ENCODE data around the gene PTGR2.
"Not testable (repeated sequence)": the region's sequence is repeated elsewhere in the genome, so short reads cannot be mapped to it uniquely, and the experiment has no call there.

PTGR2 gene

DNA sequence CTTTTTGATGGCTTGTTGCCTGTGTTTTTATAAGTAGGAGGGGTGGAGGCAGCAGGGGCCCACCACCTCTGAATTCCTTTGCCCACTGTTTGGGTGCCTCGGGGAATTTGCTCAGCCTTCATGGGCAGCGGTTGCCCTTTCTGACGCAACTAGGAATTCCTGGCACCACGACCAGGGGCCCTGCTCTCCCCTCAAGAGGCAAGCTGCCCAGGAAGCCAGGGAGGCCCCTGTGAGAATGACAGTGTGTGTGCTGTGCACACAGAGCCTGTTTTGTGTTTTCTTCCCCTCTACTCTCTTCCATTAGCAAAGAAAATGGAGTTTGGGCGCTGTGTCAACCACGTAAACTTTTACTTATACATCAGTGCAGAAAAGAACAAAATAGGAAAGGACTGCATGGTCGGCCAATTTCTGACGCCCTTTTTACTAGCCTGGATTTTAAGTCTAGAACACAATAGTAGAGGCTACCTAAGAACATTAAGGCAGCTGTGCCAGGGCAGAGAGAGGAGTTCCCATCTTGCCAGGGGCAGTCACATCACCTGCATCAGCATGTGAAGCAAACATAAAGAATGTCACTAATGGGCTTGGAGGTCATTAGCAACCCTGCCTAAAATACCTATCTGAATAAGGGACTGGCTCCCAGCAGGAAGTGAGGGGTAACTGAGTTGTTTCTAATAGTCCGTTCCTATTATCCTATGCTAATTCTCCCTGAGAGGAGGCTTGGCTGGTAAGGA, 17.9 kb upstream of the PTGR2 start:
- no peak for DNase-seq (ENCODE audit: low read depth)

DNA sequence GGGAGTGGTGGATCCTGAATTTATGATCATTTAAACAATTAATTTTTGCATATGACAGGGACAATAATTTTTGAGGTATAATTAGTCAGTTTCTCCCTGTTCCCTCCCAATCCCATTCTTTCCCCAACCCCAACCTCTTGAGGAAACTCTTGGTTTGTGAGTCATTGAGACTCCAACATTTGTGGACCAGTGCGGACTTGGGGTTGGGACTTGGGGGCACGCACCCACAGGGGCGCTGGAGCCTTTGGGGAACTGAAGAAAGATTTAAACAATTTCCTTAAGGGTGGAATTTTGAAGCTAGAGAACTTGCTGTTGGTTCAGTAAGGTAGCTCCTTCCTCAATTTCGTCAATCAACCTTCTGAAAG, 17.4 kb upstream of the PTGR2 start:
- no peak for DNase-seq (ENCODE audit: low read depth)

DNA sequence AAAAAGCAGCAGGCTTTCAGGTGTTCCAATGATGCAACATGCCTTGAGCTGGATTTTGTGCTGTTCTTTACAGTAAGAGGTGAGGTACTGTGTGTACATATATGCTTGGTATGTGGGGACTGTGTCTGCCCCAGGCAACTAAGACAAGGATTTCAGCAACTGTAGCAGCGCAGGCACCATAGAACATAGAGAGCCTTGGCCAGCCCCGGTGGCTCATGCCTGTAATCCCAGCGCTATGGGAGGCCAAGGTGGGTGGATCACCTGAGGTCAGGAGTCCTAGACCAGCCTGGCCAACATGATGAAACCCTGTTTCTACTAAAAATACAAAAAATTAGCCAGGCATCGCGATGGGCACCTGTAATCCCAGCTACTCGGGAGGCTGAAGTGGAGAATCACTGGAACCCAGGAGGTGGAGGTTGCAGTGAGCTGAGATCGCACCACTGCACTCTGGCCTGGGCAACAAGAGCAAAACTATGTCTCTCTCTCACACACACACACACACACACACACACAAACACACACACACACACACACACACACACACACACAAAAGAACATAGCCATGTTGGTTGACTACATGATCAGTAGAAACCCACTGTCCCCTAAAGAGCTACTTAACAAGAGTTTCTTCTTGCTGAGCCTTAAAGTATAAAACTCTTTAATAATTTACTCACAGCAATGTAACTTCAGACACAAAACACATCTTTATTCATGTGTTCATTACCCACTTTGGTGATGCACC, 13.2 kb upstream of the PTGR2 start:
- not testable (repeated sequence) for DNase-seq (ENCODE audit: low read depth)

DNA sequence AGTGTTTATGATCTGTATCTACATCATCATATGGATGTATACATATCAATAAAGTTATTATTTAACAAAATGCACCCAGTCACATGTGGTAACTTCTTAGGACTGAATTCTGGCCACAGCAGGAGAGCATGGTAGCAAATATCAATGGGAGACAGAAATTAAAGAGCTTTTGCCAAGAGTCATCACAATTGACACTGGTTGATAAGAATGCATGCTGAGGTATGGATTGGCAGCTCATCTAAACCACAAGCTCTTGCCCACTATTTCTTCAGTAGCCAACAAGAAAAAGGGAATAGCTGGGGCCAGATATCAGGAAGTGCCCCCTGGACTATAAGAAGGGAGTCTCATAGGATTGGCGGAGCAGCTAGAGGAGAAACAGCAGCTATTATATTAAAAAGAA, 9.4 kb upstream of the PTGR2 start:
- no peak for DNase-seq (ENCODE audit: low read depth)

- no peak for DNase-seq (ENCODE audit: low read depth)
Measured at GRCh38 chr14:73842851-73843250, 8.8 kb upstream of the PTGR2 start.

- no peak for DNase-seq (ENCODE audit: low read depth)
Measured at GRCh38 chr14:73843296-73843695, 8.3 kb upstream of the PTGR2 start.

DNA sequence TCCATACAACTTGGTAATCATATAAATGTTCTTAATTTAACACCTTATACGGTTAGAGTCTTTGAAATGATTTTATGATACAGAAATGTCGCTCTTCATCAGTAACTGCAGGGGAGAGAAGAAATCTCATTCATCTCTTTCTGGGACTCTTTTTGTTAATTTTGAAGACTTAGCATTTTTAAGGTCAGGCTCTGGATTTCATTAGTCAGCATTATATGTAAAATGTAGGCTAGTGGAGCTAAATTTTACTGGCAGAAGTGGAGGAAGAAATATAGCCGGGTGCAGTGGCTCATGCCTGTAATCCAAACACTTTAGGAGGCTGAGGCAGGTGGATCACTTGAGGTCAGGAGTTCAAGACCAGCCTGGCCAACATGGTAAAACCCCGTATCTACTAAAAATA, 4.7 kb upstream of the PTGR2 start:
- no peak for DNase-seq (ENCODE audit: low read depth)

DNA sequence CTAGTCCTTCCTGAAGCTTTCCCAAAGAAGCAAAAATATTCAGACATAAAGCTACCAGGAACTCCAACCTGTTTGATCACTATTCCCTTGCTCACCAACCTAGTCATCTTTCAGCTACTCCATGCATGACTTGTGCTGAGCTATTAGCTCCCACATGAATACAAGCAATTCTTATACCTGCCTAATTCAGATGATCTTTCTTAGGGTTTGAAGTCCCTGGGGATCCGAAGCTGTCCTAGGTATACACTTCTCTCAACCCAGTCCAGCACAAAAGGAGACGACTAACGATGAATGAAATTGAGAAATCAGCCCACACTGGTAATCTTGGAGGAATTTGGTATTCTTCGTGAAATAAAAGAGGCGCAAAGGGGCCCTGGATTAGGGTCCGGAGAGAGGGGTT, 631 bp upstream of the PTGR2 start:
- no peak for DNase-seq (ENCODE audit: low read depth)

- no peak for DNase-seq (ENCODE audit: low read depth)
Measured at GRCh38 chr14:73859145-73859544, 7.5 kb downstream of the PTGR2 start.

- no peak for DNase-seq (ENCODE audit: low read depth)
Measured at GRCh38 chr14:73861073-73861472, 9.4 kb downstream of the PTGR2 start.

- no peak for DNase-seq (ENCODE audit: low read depth)
Measured at GRCh38 chr14:73862480-73862879, 10.8 kb downstream of the PTGR2 start.

DNA sequence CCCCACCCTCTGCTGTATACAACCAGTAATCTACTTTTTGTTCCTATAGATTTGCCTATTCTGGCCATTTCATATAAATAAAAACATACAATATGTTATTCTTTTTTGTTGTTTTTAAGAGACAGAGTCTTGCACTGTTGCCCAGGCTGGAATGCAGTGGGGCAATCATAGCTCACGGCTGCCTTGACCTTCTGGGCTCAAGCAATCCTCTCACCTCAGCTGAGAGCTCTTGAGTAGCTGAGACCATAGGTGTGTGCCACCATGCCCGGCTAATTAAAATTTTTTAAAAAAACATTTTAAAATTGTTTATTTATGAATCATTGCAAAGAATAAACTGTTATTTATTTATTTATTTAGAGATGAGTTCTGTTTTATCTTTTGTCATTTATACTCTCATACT, 11.6 kb downstream of the PTGR2 start:
- DNase-seq (ENCODE audit: low read depth) = no peak

DNA sequence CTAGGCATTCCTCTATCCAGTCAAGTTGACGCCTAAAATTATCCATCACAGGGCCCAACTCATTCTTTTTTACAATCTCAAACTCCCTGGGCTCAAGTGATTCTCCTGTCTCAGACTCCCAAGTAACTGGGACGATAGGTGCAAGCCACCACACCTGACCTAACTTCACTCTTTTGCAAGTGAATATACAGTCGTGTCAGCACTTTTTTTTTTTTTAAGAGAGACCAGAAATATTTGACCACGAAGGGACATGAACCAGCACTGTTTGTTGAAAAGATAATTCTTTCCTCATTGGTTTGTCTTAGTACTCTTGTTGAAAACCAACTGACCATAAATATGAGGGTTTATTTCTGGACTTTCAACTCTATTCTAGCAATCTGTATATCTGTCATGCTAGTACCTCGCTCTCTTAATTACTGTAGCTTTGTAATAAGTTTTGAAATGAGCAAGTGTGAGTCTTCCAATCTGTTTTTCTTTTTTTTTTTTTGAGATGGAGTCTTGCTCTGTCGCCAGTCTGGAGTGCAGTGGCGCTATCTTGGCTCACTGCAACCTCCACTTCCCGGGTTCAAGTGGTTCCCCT, 14.0 kb downstream of the PTGR2 start:
- DNase-seq (ENCODE audit: low read depth) = no peak

DNA sequence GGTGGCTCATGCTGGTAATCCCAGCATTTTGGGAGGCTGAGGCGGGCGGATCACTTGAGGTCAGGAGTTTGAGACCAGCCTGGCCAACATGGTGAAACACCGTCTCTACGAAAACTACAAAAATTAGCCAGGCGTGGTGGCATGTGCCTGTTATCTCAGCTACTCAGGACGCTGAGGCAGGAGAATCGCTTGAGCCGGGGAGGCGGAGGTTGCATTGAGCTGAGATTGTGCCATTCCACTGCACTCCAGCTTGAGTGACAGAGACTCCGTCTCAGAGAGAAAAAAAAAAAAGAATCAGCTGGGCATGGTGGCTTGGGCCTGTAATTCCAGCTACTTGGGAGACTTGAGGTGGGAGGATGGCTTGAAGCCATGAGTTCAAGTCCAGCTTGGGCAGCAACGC, 18.1 kb downstream of the PTGR2 start:
- DNase-seq (ENCODE audit: low read depth) = not testable (repeated sequence)

DNA sequence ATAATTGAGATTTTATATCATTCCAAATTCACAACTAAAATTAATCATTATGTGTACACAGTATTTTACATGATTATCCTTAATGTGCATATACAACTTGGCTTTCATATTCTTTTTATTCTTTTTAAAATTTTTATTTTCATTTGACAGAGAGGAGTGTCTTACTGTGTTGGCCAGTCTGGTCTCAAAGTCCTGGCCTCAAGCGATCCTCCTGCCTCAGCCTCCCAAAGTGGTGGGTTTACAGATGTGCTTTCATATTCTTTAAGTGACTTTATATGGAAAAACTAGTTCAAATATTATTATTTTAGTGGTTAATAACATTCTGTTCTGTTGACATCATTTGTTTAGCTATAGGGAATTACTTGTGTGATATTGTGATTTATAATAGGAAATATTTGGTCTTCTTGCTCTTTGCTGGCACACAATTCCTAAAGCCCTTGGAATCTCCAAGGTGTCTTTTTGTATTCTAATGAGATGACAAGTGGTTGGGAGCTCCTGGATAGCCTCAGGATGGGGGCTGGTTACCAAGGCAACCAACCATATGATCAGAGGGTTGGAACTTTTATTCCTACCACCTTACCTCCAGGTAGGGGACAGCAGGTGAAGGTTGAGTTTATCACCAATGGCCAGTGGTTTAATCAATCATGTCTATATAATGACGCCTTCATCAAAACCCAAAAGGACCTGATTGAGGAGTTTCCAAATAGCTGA, 19.0 kb downstream of the PTGR2 start:
- DNase-seq (ENCODE audit: low read depth) = no peak

- no peak for DNase-seq (ENCODE audit: low read depth)
Measured at GRCh38 chr14:73873660-73874059, 22.0 kb downstream of the PTGR2 start.

GRCh38 chr14:73877790-73878189, 26.2 kb downstream of the PTGR2 start:
- no peak for DNase-seq (ENCODE audit: low read depth)

GRCh38 chr14:73878436-73878835, 26.8 kb downstream of the PTGR2 start:
- DNase-seq (ENCODE audit: low read depth) = no peak

DNA sequence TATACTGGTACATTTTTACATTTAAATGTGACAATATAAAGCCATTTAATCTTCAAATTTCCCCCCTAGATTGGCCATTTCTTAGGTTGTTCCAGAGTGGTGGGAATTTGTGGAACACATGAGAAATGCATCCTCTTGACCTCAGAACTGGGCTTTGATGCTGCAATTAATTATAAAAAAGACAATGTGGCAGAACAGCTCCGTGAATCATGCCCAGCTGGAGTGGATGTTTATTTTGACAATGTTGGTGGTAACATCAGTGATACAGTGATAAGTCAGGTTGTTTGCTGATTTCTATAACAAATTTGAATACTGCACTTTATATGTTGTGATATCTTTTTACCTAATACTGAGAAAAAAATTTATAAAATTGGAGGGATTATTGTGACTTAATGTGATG, 27.4 kb downstream of the PTGR2 start:
- DNase-seq (ENCODE audit: low read depth) = no peak

GRCh38 chr14:73884438-73885190, 33.0 kb downstream of the PTGR2 start:
- DNase-seq (ENCODE audit: low read depth) = no peak

DNA sequence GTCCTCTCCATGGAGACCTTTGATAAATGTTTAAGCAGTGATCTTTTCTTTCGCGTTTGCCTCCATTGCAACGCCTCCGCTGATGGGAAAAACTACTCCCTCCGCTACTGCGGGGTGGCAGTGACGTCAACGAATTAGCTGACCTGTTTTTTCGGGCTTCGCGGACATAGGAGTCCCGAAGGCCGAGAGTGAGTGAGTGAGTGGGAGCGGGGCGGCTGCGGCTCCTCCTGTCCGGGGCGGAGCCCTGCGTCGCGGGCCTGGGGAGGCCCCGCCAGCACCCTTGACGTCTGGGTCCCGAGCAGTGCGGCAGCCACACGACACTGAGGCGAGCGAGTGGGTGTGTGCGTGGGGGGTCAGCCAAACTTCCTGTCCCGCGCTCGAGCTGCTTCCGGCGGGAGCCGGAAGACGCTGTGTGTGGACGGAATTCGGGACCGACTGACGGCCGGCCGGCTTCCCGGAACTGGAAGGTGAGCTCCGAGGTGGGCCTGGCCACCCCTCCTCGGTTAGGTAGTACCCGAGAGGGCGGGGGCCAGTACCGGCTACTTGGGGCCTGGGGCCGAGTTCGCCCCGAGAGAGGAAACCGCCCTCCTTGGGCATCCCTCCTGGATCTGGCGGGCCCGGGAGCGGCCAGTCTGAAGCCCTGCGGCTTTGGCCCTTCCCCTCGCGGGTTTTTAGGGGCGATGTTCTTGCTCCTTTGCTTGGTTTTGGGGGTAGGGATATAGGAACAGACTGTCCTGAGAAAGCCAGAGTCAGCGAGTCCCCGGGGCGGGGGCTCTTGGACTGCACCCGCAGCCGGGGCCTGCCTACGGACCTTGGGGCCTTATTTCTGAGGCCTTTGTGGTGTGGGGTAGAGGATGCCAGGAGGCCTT, 35.1 kb downstream of the PTGR2 start, which contains the start of gene ZNF410:
ZNF410 (plus strand) TSS at position 411 of the 869 bp plus-strand sequence. CDS start 5,317 bp downstream, outside the sequence.
- peak; percentile 89 for DNase-seq (ENCODE audit: low read depth)

Data from stimulated activated CD4-positive, alpha-beta T cell treated with anti-CD3 and anti-CD28 coated beads, Interleukin-2, amount 100 ng/mL, for 4 hours (primary cell).